Left kidney (tissue), 2 donors: ENCODE data around the gene FAM229A. TPM values are rescaled to one million over a fixed set of nuclear protein-coding genes. Genes with fewer than 3 reads are reported as not detected.

Experiments used
- DNase-seq: peaks from one replicate; pipeline ENCODE4 v3.0.0-alpha.2; 2013
- polyA plus RNA-seq: library from polyadenylated mRNA; unstranded; fragments of 120-200 nt; gene quantifications from one replicate; pipeline ENCODE4 v1.2.1, GENCODE V29; 2013; ENCODE audit not compliant: insufficient read length

FAM229A gene
- polyA plus RNA-seq, 1 donor: 7.8 TPM

GRCh38 chr1:32331549-32331948, 30.7 kb downstream of the FAM229A start:
- no peak for DNase-seq

GRCh38 chr1:32330558-32331151, 31.6 kb downstream of the FAM229A start:
- DNase-seq: no peak

GRCh38 chr1:32329931-32330466, 32.3 kb downstream of the FAM229A start:
- no peak for DNase-seq

- no peak for DNase-seq
Observed at GRCh38 chr1:32327204-32327603, 35.1 kb downstream of the FAM229A start.

GRCh38 chr1:32321712-32322291, 40.5 kb downstream of the FAM229A start:
- DNase-seq: no peak

DNA sequence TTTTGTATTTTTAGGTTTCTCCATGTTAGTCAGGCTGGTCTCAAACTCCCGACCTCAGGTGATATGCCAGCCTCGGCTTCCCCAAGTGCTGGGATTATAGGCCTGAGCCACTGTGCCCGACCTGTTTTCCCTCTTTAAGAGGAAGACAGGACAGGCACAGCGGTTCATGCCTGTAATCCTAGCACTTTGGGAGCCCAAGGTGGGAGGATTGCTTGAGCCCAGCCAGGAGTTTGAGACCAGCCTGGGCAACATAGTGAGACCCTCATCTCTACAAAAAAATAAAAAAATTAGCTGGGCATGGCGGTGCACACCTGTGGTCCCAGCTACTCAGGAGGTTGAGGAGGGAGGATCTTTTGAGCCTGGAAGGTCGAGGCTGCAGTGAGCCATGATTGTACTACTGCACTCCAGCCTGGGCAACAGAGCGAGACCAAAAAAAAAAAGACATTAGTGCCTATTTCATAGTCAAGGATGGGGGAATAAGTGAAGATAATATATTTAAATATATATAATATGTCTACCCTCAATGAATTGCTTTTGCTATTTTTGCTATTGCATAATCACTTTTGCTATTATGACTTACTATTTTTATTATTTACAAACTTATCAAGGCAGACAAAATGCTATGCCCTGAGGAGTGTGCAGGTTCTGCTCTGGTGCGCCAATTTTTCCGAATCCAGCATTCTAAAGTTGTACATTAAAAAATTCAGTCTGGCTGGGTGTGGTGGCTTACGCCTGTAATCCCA, 44.0 kb downstream of the FAM229A start:
- DNase-seq: no peak

DNA sequence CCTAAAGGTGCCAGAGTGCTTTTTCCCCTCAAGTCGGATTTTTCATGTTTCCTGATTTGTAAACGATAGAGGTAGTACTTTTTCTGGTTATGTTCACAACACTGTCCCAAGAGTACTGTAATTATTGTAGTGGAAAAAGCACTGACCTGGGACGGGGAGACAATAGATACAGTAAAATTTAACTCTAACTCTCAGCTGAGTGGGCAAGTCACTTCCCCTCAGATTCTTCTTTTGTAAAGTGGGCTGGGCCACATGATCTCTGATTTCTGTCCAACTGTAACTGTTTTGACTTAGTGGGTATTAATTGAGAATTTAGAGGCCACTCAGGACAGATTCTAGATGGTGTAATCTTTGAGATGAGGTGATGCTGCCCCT, 45.4 kb downstream of the FAM229A start:
- DNase-seq: no peak

DNA sequence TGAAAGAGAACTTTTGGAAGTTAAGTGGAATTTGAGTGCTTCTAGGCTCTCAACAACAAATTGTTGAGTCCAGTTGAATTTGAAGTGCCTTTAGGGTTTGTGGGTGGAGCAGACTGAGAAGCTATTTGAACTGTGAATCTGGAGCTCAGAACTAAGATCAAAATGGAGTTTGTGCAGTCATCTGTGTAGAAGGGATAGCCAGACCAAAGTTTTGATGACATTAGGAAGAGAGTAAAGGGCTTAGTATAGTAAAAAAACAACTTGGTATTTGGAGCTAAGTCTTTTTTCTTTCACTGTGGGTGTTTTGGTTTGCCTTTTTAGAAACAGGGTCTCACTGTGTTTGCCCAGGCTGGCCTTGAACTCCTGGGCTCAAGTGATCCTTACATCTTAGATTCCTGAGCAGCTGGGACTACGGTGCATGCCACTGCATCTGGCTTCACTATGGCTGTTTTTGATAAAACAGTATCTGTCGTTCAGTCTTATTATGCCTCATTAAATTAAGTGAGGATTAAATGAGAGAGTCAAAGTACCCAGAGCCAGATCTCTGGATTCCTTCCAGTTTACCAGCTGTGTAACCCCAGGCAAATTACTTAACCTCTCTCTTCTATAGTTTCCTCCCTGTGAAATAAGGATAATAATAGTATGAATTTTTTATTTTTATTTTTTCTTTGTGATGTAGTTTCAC, 50.4 kb downstream of the FAM229A start:
- DNase-seq: no peak

Other genes starting within 250 kb of the FAM229A start
- 50.7 TPM for gene TXLNA, start 182.8 kb downstream of the FAM229A start, polyA plus RNA-seq
- gene CCDC28B, start 161.9 kb downstream of the FAM229A start, polyA plus RNA-seq: 21.3 TPM
- gene IQCC, start 156.8 kb downstream of the FAM229A start, polyA plus RNA-seq: 10.2 TPM
- gene DCDC2B, start 153.4 kb downstream of the FAM229A start, polyA plus RNA-seq: 1.9 TPM
- 30.7 TPM for gene TMEM234, start 140.1 kb downstream of the FAM229A start, polyA plus RNA-seq
- 174 TPM for gene EIF3I, start 140.1 kb downstream of the FAM229A start, polyA plus RNA-seq
- gene FAM167B, start 115.3 kb downstream of the FAM229A start, polyA plus RNA-seq: 5.8 TPM
- gene LCK, start 111.2 kb downstream of the FAM229A start, polyA plus RNA-seq: 5.2 TPM
- gene HDAC1, start 70.4 kb downstream of the FAM229A start, polyA plus RNA-seq: 216 TPM
- 388 TPM for gene MARCKSL1, start 26.3 kb downstream of the FAM229A start, polyA plus RNA-seq
- gene TSSK3, start 54 bp upstream of the FAM229A start, polyA plus RNA-seq: 7.4 TPM
- 61.7 TPM for gene BSDC1, start 32.0 kb upstream of the FAM229A start, polyA plus RNA-seq
- gene ZBTB8B, start 102.6 kb upstream of the FAM229A start, polyA plus RNA-seq: 2.3 TPM
- 21.9 TPM for gene ZBTB8A, start 176.9 kb upstream of the FAM229A start, polyA plus RNA-seq